H1 (cell line): ENCODE data around the gene SPOP. TPM values are rescaled to one million over a fixed set of nuclear protein-coding genes. Genes with fewer than 3 reads are reported as not detected.

Experiments used
- ASH2L ChIP-seq: fragments of 200-600, 300-600 bp; sonication (generic); IDR thresholded peaks from one replicate; pipeline ENCODE4 v1.7.1; 2017; ENCODE audit warnings: low read length
- BCL11A ChIP-seq, 2 experiments: IDR thresholded peaks; one replicate each; pipeline ENCODE4 v1.6.1; 2011; ENCODE audit warnings: low read depth in 2 of 2, low read length in 2 of 2, mild to moderate bottlenecking in 2 of 2
- CTCF ChIP-seq, 3 experiments: IDR thresholded peaks; 1 replicate in 2 of 3; 2 replicates in 1 of 3; pipeline versions ENCODE4 v1.5.1 to v1.6.1; 2011; ENCODE audit warnings: low read length in 3 of 3, mild to moderate bottlenecking in 3 of 3, inconsistent platforms in 2 of 3, low read depth in 1 of 3, moderate library complexity in 1 of 3; ENCODE audit not compliant: insufficient read depth in 1 of 3; ENCODE audit errors: control extremely low read depth in 1 of 3
- HDAC6 ChIP-seq: IDR thresholded peaks from one replicate; pipeline ENCODE4 v1.7.1; 2012; ENCODE audit warnings: low read depth, mild to moderate bottlenecking, inconsistent platforms, low read length, moderate library complexity
- JUND ChIP-seq: IDR thresholded peaks from 2 replicates; pipeline ENCODE4 v1.6.1; 2011; ENCODE audit warnings: mild to moderate bottlenecking, improper control_type of control experiment, low read length
- POLR2AphosphoS5 ChIP-seq: IDR thresholded peaks from 2 replicates; pipeline ENCODE4 v1.6.1; 2011; ENCODE audit warnings: low read depth, low read length
- SIN3A ChIP-seq, 2 experiments: IDR thresholded peaks in 1 of 2; conservative IDR thresholded peaks in 1 of 2; 2 replicates each; pipeline ENCODE4 v1.6.1; 2011 to 2012; ENCODE audit warnings: low read length in 2 of 2, improper control_type of control experiment in 1 of 2, low read depth in 1 of 2, mild to moderate bottlenecking in 1 of 2
- polyA plus RNA-seq, 7 experiments: library from polyadenylated mRNA; depleted of rRNA in 3 of 7; stranded (reverse) in 5 of 7; unstranded in 2 of 7; fragments of >200 nt in 5 of 7; fragments of 200-250 nt in 2 of 7; gene quantifications; 1 replicate in 5 of 7; 2 replicates in 1 of 7; 4 replicates in 1 of 7; pipeline versions ENCODE4 v1.2.1 to v1.2.3, GENCODE V29; 2011 to 2013; ENCODE audit warnings: missing spikeins in 2 of 7, mixed read lengths in 2 of 7
- total RNA-seq: library from RNA; stranded (reverse); fragmentation: NEBNext Ultra II Directional; extraction: Animal tissue kit (Norgen Biotek cat#: 25700); gene quantifications from 2 replicates; pipeline ENCODE4 v1.2.1, GENCODE V29; 2021

The SPOP gene
- total and polyA plus RNA-seq, 2 of the 8 experiments (the other 6 are each of a cell fraction or from before 2014, with no cell fraction given): 13.3 to 25.6 TPM

GRCh38 chr17:49630113-49630900, 47.6 kb downstream of the SPOP start (continued):
- no peak for TF ChIP-seq CTCF (IDR thresholded peaks at IDR 0.05; ENCODE audit: control extremely low read depth in 1 of 3, insufficient read depth in 1 of 3, low read depth in 1 of 3, low read length in 3 of 3)
- no peak for TF ChIP-seq JUND
- no peak for TF ChIP-seq ASH2L
- no peak for TF ChIP-seq BCL11A (IDR thresholded peaks at IDR 0.05; ENCODE audit: low read depth in 2 of 2, low read length in 2 of 2)
- TF ChIP-seq SIN3A (conservative IDR thresholded peaks at IDR 0.05 in 1 of 2, IDR thresholded peaks at IDR 0.05 in 1 of 2; ENCODE audit: low read depth in 1 of 2, low read length in 2 of 2): no peak
- TF ChIP-seq HDAC6: no peak
- TF ChIP-seq POLR2AphosphoS5: no peak
